Muscle of leg (tissue), 11 donors: Measurements from ENCODE around the gene DENND5B. TPM values are rescaled to one million over a fixed set of nuclear protein-coding genes. Genes with fewer than 3 reads are reported as not detected.
"Not testable (repeated sequence)": the region's sequence is repeated elsewhere in the genome, so short reads cannot be mapped to it uniquely, and the experiment has no call there.

ENCODE experiments used
- DNase-seq: peaks from one replicate; pipeline ENCODE4 v3.0.0; 2013
- H3K27ac ChIP-seq: one replicate; pipeline ENCODE4 v1.5.1; 2013; ENCODE audit warnings: mild to moderate bottlenecking, low read length, control low read depth
- H3K27me3 ChIP-seq: one replicate; pipeline ENCODE4 v1.6.1; 2013; ENCODE audit warnings: low read length; ENCODE audit not compliant: control insufficient read depth, insufficient read depth
- H3K36me3 ChIP-seq: one replicate; pipeline ENCODE4 v1.6.1; 2013; ENCODE audit warnings: low read length; ENCODE audit not compliant: control insufficient read depth, insufficient read depth
- H3K4me1 ChIP-seq: one replicate; pipeline ENCODE4 v1.6.1; 2013; ENCODE audit warnings: low read length; ENCODE audit not compliant: control insufficient read depth, insufficient read depth
- H3K4me3 ChIP-seq: one replicate; pipeline ENCODE4 v1.5.1; 2013; ENCODE audit warnings: low read length, control low read depth
- H3K9me3 ChIP-seq: replicated peaks from 2 replicates; pipeline ENCODE4 v1.6.1; 2013; ENCODE audit warnings: low read depth, low read length; ENCODE audit not compliant: control insufficient read depth
- WGBS: methylation state at CpG from one replicate; pipeline ENCODE4 v1.1.5; 2013; ENCODE audit warnings: missing lambda C conversion rate; ENCODE audit not compliant: insufficient coverage; 5-methylcytosine and 5-hydroxymethylcytosine counted together
- polyA plus RNA-seq, 8 donors: library from polyadenylated mRNA; unstranded; fragments of 120-200 nt; gene quantifications; one replicate each; pipeline versions ENCODE4 v1.2.1 to v1.2.3, GENCODE V29; 2013; ENCODE audit warnings: inconsistent platforms in 1 of 8, low replicate concordance in 1 of 8; ENCODE audit not compliant: insufficient read length in 8 of 8, insufficient read depth in 1 of 8
- total RNA-seq: library from RNA; stranded (reverse); fragments of 120-200 nt; gene quantifications from one replicate; pipeline ENCODE4 v1.2.4, GENCODE V29; 2013

The DENND5B gene
- total and polyA plus RNA-seq, 9 donors = 13.2 to 22.3 (median 20.0) TPM

DNA sequence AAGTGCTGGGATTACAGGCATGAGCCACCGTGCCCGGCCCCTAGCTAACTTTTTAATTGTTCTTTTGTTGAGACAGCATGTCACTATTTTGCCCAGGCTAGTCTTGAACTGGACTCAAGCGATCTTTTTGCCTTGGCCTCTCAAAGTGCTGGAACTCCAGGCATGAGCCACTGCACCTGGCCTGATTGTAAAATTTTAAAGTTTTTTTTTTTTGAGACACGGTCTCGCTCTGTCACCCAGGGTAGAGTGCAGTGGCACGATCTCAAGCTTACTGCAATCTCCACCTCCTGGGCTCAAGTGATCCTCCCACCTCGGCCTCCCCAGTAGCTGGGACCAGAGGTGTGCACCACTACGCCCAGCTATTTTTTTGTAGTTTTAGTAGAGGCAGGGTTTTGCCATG, 185.9 kb downstream of the DENND5B start:
- Histone ChIP-seq H3K9me3 (no peaks in the 10 kb centered on the region), H3K4me3 (no peak overlapping the region), H3K27ac (no peak overlapping the region), H3K36me3 (peaks cover 2% of the 10 kb centered on the region), H3K27me3 (no peaks in the 10 kb centered on the region), H3K4me1 (no peaks in the 10 kb centered on the region)
- WGBS = 94% methylated on average over 4 of the region's 8 CpGs
- DNase-seq = no peak

DNA sequence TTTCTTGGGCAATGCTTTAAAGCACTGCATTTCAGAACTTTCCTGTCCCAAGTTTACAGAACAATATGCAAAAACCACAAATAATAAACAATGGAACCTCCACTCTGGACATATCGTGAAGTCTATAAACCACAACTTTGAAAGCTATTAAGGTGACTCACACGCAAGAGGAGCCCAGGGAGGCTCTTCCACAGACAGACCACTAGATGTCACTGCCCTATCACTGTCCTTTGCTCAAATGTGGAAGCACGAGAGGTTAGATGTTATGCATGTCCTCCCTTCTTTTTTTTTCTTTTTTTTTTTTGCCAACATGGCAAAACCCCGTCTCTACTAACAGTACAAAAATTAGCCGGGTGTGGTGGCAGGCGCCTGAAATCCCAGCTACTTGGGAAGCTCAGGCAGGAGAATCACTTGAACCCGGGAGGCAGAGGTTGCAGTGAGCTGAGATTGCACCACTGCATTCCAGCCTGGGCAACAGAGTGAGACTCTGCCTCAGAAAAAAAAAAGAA, 187.8 kb downstream of the DENND5B start:
- H3K9me3 ChIP-seq, H3K27ac ChIP-seq, H3K4me1 ChIP-seq, H3K36me3 ChIP-seq, H3K4me3 ChIP-seq, H3K27me3 ChIP-seq: not testable (repeated sequence)
- whole genome bisulfite sequencing = no CpG with 5 or more reads among the region's 7 CpGs
- peak; percentile 90 for DNase-seq

DNA sequence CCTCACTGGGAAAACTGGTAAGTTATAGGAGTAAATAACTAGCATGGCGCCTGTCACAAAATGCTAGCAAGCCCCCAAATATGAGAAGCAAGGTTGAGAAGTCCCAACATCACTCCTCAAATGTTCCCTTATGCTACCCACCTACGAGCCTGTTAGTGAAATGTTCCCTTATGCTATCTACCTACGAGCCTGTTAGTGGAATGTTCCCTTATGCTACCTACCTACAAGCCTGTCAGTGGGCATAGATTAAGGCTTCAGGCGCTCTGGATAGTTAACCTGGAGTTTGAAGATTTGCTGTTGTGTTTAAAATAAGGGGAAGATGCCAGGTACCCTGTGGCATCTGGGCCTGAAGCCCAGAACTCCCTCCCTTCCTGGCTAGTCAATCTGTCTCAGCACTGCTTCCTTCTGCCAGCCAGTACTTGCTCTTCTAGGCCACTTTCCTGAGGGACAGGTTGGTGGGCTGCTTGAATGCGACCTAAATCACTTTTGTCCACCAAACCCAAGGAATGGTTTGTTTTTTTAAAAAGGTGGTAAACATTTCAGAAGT, 197.9 kb downstream of the DENND5B start:
- H3K27ac ChIP-seq = no peak overlapping the region
- H3K27me3 ChIP-seq = no peaks in the 10 kb centered on the region
- H3K36me3 ChIP-seq = peaks cover 27% of the 10 kb centered on the region
- H3K4me1 ChIP-seq = no peaks in the 10 kb centered on the region
- H3K9me3 ChIP-seq = no peaks in the 10 kb centered on the region
- no peak for DNase-seq
- 100% methylated on average over 1 of the region's 5 CpGs for WGBS
- no peak overlapping the region for H3K4me3 ChIP-seq

DNA sequence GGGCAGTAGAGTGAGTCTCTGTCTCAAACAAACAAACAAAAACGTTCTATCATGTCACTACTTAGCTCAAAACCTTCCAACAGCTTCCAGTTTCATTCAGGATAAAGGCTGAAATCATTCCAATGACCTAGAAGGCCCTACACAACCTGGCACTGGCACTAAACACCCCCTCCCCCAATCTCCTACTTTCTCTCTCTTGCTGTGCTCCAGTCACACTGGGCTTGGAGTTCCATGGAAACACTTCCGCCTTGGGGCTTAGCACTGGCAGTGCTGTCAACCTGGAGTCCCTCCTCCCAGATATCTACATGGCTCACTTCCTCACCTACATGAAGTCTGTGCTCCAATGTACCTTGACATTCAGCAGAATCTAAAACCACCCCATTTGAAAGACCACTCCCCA, 199.9 kb downstream of the DENND5B start:
- no peak overlapping the region for H3K27ac ChIP-seq
- H3K27me3 ChIP-seq = no peaks in the 10 kb centered on the region
- peaks cover 22% of the 10 kb centered on the region for H3K36me3 ChIP-seq
- no peaks in the 10 kb centered on the region for H3K9me3 ChIP-seq
- H3K4me1 ChIP-seq = no peaks in the 10 kb centered on the region
- DNase-seq = no peak
- H3K4me3 ChIP-seq = no peak overlapping the region
- WGBS = 68% methylated on average over 2 of the region's 2 CpGs

DNA sequence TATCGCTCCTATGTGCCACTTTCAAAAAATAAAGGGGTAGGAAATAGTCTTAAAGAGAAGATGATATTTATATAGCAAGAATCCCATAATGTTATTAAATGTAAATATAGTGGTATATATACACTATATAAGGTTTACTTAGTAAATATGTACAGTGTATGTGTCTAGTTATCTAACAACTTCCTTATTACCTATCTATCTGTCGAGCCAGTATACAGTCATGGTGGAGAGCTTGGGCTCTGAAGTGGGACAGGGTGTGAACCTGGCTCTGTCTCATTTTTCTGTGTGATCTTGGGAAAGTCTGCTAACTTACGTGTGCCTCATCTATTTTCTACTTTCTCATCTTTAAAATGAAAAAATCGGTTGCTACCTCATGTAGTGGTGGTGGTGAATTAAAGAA, 202.2 kb downstream of the DENND5B start:
- H3K9me3 ChIP-seq = no peaks in the 10 kb centered on the region
- no peaks in the 10 kb centered on the region for H3K4me1 ChIP-seq
- H3K27ac ChIP-seq = no peak overlapping the region
- H3K4me3 ChIP-seq = no peak overlapping the region
- no peaks in the 10 kb centered on the region for H3K27me3 ChIP-seq
- no peak for DNase-seq
- no CpG with 5 or more reads among the region's 4 CpGs for WGBS
- H3K36me3 ChIP-seq = peaks cover 17% of the 10 kb centered on the region

DNA sequence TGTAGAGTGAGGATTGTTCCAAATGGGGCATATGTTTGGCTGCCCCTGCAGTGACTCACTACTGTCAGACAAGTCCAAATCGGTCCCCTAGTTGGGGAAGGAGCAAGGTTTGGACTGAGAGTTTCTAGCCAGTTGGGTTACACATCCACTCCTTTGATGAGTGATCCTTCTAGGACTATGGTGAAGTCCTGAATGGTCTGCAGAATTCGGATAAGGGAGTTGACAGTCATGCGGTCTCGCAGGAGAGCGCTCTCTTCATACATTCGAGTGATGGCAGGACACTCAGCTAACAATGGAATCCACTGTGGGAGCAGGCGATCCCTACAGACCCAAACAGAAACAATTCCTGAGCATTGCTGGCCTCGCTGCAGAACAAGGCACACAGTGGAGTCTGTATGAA, 203.5 kb downstream of the DENND5B start:
- 67% methylated on average over 2 of the region's 8 CpGs for WGBS
- no peak for DNase-seq
- Histone ChIP-seq H3K27ac (no peak overlapping the region), H3K36me3 (peaks cover 13% of the 10 kb centered on the region), H3K4me1 (no peaks in the 10 kb centered on the region), H3K4me3 (no peak overlapping the region), H3K27me3 (no peaks in the 10 kb centered on the region), H3K9me3 (no peaks in the 10 kb centered on the region)

DNA sequence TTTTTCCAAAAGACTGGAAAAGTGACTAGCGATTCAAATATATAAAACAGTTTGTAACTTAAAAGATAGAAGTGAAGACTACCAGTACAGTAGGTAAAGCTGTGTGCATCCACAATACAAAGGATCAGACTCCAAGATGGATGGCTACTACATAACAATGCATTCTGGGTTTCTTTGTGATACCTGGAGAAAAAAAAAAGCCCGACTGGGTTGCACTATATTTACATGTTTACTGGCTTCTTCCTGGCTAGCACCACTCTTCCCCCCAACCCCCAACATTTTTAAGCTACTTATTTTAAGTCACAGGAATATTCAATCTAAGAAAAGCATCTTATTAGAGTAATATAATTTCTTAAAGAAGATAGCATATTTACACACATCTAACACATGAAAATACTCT, 203.9 kb downstream of the DENND5B start:
- H3K27me3 ChIP-seq = no peaks in the 10 kb centered on the region
- H3K4me1 ChIP-seq = no peaks in the 10 kb centered on the region
- H3K4me3 ChIP-seq = no peak overlapping the region
- peaks cover 11% of the 10 kb centered on the region for H3K36me3 ChIP-seq
- no peak overlapping the region for H3K27ac ChIP-seq
- WGBS = no CpG with 5 or more reads among the region's 2 CpGs
- no peaks in the 10 kb centered on the region for H3K9me3 ChIP-seq
- DNase-seq = no peak

DNA sequence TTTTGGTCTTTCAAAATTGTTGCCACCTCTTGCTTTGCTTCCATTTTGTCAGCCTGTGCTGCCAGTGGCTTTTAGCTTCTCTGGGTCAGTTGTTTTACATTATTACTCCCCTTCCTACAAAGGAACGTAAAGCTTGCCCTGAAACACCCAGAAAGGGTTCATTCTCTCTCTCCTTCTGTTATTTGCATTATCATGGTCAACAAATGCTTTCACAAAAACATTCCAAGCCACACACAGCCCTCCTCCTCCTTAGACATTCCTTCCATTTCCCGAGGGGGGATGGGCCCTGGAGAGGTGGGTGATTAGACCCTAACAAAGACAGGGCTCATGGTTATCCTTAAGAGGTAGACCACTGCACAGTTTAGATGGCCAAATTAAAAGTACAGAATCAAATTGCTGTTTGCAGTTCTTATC, 204.6 kb downstream of the DENND5B start:
- Histone ChIP-seq H3K27me3 (no peaks in the 10 kb centered on the region), H3K27ac (no peak overlapping the region), H3K4me3 (no peak overlapping the region), H3K4me1 (no peaks in the 10 kb centered on the region), H3K36me3 (peaks cover 8% of the 10 kb centered on the region), H3K9me3 (no peaks in the 10 kb centered on the region)
- WGBS = no CpG with 5 or more reads among the region's 2 CpGs
- no peak for DNase-seq

DNA sequence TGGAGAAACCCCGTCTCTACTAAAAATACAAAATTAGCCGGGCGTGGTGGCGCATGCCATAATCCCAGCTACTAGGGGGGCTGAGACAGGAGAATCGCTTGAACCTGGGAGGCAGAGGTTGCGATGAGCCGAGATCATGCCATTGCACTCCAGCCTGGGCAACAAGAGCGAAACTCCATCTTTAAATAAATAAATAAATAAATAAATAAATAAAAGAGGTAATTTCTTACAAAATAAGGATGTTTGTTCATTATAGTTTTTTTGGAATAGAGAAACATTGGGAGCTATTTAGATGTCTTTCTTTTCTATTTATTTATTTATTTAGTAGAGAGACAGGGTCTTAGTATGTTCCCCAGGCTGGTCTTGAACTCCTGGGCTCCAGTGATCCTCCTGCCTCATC, 213.7 kb downstream of the DENND5B start:
- H3K9me3 ChIP-seq, H3K36me3 ChIP-seq, DNase-seq, H3K27ac ChIP-seq, H3K4me1 ChIP-seq, H3K27me3 ChIP-seq, H3K4me3 ChIP-seq: not testable (repeated sequence)
- no CpG with 5 or more reads among the region's 8 CpGs for WGBS

DNA sequence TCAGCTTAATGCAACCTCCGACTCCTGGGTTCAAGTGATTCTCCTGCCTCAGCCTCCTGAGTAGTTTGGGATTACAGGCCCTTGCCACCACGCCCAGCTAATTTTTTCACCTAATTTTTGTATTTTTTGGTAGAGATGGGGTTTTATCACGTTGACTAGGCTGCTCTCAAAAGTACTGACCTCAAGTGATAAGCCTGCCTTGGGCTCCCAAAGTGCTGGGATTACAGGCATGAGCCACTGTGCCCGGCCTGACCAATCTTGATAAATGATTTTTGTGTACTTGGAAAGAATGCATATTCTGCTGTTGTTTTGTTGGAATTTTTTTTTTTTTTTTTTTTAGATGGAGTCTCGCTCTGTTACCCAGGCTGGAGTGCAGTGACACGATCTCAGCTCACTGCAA, 215.5 kb downstream of the DENND5B start:
- not testable (repeated sequence) for DNase-seq, H3K36me3 ChIP-seq, H3K27ac ChIP-seq, H3K4me3 ChIP-seq, H3K9me3 ChIP-seq, H3K4me1 ChIP-seq, H3K27me3 ChIP-seq
- no CpG with 5 or more reads among the region's 6 CpGs for WGBS

DNA sequence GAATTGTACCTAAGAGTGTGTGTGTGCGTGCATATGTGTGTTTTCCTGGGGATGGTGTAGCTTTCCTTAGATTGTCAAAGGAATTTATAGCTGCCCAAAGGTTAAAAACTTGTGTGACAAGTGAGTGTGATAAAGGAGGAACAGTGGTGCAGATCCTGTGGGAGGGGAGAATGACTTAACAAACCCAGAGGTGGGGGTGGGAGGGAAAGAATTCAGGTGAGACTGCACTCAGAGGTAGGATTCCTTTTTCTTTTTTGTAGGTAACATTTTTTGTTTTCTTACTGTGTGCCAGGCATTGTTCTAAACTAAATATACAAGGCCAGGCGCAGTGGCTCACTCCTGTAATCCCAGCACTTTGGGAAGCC, 219.7 kb downstream of the DENND5B start:
- Histone ChIP-seq H3K9me3 (no peaks in the 10 kb centered on the region), H3K36me3 (no peaks in the 10 kb centered on the region), H3K27ac (no peak overlapping the region), H3K27me3 (no peaks in the 10 kb centered on the region), H3K4me1 (peaks cover 9% of the 10 kb centered on the region), H3K4me3 (no peak overlapping the region)
- 95% methylated on average over 2 of the region's 2 CpGs for WGBS
- DNase-seq = no peak
